ENCODE measurements around the gene GLS. TPM values are rescaled to one million over a fixed set of nuclear protein-coding genes. Genes with fewer than 3 reads are reported as not detected.

GLS gene
- total RNA-seq, 1 experiment from 2014 or later = 97.4 TPM

DNA sequence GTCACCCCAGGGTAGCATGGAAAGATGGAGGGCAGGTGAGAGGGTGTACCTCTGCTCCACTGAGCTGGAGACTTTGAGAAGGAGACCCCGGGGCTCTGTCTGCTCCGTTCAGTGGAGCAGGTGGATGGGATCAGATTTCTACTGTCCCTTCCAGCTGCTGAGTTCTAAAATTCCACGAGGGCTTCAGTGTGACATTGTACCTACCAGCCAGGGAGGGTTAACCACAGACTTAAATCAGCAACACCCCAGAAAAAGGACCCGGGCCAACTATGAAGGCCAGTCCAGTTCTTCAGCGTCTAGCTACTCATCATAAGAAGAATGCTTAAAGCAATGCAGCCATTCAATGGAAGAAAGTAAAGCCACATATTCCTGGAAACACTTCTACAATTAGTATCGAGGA is 109.5 kb downstream of the GLS start:
- Histone ChIP-seq H3K4me3 (replicated peaks in 1 of 2; ENCODE audit: low read depth in 1 of 2, low read length in 2 of 2) (no peak overlapping the region), H3K9ac (ENCODE audit: low read length) (no peak overlapping the region), H3K9me3 (ENCODE audit: control insufficient read depth in 1 of 2, insufficient read depth in 1 of 2, low read depth in 1 of 2, low read length in 2 of 2) (no peaks in the 10 kb centered on the region), H3K36me3 (ENCODE audit: control insufficient read depth in 1 of 2, insufficient read depth in 2 of 2, low read length in 2 of 2) (peaks cover 56 to 65% of the 10 kb centered on the region in 2 experiments), H3K27me3 (ENCODE audit: insufficient read depth, low read length) (no peaks in the 10 kb centered on the region), H3K9me2 (ENCODE audit: insufficient read depth) (no peaks in the 10 kb centered on the region), H3K27ac (ENCODE audit: low read depth, low read length) (no peak overlapping the region), H3K4me1 (ENCODE audit: control insufficient read depth in 1 of 2, insufficient read depth in 2 of 2, low read length in 2 of 2) (no peaks in the 10 kb centered on the region), H3K4me2 (ENCODE audit: low read length) (no peak overlapping the region), H4K20me1 (ENCODE audit: insufficient read depth) (no peaks in the 10 kb centered on the region), H3K79me2 (ENCODE audit: insufficient read depth, low read length) (no peaks in the 10 kb centered on the region), H2AFZ (ENCODE audit: low read depth, low read length, poor library complexity, severe bottlenecking) (no peak overlapping the region)
- intact Hi-C loops (cut with micrococcal nuclease) = no loop called here
- ChIA-PET CTCF (no interaction called here), RAD21 (ENCODE audit: low non-redundant PET in 1 of 2, low total read pairs in 2 of 2, uncharacterized antibody in 2 of 2, unreplicated experiment in 2 of 2) (no interaction called here), POLR2A (no interaction called here)
- no peak for TF ChIP-seq EZH2 (IDR thresholded peaks at IDR 0.05)
- TF ChIP-seq FOSL1 (IDR thresholded peaks at IDR 0.05; ENCODE audit: low read depth) = no peak
- TF ChIP-seq EGR1 (IDR thresholded peaks at IDR 0.05; ENCODE audit: low read depth) = no peak
- TF ChIP-seq EZH2phosphoT487 (IDR thresholded peaks at IDR 0.05; ENCODE audit: borderline replicate concordance) = no peak
- no peak for TF ChIP-seq SRF (IDR thresholded peaks at IDR 0.05; ENCODE audit: low read depth)
- no peak for TF ChIP-seq ZBTB33 (IDR thresholded peaks at IDR 0.05; ENCODE audit: extremely low read depth, insufficient replicate concordance, low read length)
- TF ChIP-seq, protein P1, sequence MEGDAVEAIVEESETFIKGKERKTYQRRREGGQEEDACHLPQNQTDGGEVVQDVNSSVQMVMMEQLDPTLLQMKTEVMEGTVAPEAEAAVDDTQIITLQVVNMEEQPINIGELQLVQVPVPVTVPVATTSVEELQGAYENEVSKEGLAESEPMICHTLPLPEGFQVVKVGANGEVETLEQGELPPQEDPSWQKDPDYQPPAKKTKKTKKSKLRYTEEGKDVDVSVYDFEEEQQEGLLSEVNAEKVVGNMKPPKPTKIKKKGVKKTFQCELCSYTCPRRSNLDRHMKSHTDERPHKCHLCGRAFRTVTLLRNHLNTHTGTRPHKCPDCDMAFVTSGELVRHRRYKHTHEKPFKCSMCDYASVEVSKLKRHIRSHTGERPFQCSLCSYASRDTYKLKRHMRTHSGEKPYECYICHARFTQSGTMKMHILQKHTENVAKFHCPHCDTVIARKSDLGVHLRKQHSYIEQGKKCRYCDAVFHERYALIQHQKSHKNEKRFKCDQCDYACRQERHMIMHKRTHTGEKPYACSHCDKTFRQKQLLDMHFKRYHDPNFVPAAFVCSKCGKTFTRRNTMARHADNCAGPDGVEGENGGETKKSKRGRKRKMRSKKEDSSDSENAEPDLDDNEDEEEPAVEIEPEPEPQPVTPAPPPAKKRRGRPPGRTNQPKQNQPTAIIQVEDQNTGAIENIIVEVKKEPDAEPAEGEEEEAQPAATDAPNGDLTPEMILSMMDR (IDR thresholded peaks at IDR 0.05 in 2 of 3, conservative IDR thresholded peaks at IDR 0.05 in 1 of 3; ENCODE audit: borderline replicate concordance in 1 of 3, insufficient read depth in 1 of 3, low read depth in 2 of 3, low read length in 2 of 3) = no peak
- TF ChIP-seq ELF1 (IDR thresholded peaks at IDR 0.05; ENCODE audit: borderline replicate concordance, low read depth) = no peak
- TF ChIP-seq ZNF274 (IDR thresholded peaks at IDR 0.05; ENCODE audit: low read depth, low read length) = no peak
- TF ChIP-seq SP1 (IDR thresholded peaks at IDR 0.05; ENCODE audit: low read depth) = no peak
- TF ChIP-seq SIN3A (IDR thresholded peaks at IDR 0.05; ENCODE audit: low read depth) = no peak
- TF ChIP-seq POLR2A (IDR thresholded peaks at IDR 0.05; ENCODE audit: borderline replicate concordance, extremely low read depth, insufficient read depth, insufficient read length) = no peak
- TF ChIP-seq JUND (IDR thresholded peaks at IDR 0.05) = no peak
- TF ChIP-seq, protein P2, sequence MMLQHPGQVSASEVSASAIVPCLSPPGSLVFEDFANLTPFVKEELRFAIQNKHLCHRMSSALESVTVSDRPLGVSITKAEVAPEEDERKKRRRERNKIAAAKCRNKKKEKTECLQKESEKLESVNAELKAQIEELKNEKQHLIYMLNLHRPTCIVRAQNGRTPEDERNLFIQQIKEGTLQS (IDR thresholded peaks at IDR 0.05) = no peak
- TF ChIP-seq YY1 (IDR thresholded peaks at IDR 0.05; ENCODE audit: extremely low read depth, insufficient replicate concordance, low read depth, low read length) = no peak
- TF ChIP-seq TCF7L2 (IDR thresholded peaks at IDR 0.05; ENCODE audit: borderline replicate concordance, extremely low read depth, insufficient read depth, insufficient read length) = no peak
- no peak for TF ChIP-seq POLR2AphosphoS5 (IDR thresholded peaks at IDR 0.05; ENCODE audit: low read depth, low read length)
- no peak for DNase-seq (ENCODE audit: low read depth, low spot score)
- ATAC-seq = no peak
- BruUV-seq (replicated peaks) = no TSS peak

All from HCT116 (cell line).